ENCODE results near the gene TRMT13. TPM values are rescaled to one million over a fixed set of nuclear protein-coding genes. Genes with fewer than 3 reads are reported as not detected.

The TRMT13 gene
- total and polyA plus RNA-seq, 9 of the 15 experiments (the other 6 are each of a cell fraction or from before 2014, with no cell fraction given), result 18.7 to 33.0 (median 28.9) TPM

DNA sequence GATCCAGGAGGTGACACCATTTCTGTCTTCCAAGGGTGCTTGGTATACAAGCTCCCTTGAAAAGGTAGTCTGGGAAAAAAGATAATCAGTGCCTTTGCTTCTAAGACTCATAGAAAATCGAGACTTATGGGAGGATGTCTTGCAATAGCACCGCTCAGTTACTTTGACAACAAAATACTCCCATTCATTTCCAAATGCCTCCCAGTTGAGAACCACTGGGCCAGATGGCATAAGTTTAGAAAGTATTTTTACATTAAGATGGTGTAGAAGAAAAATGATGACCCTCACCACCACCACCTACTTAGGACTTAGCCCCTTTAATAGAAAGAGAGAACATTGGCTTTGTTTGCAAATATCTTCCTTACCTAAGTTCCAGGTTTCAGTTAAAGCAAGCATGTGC is 4.6 kb downstream of the TRMT13 start:
- intact Hi-C loops (cut with micrococcal nuclease), result loop anchor here (10.0 kb wide), 2 partner anchors 317 to 757 kb away; partner anchors contain the start of genes EXTL2 and SLC30A7
- Histone ChIP-seq H3K27ac (ENCODE audit: extremely low read depth, low read depth, low read length) (no peak overlapping the region), H3K4me1 (replicated peaks in 1 of 2; ENCODE audit: control insufficient read depth in 2 of 2, insufficient read depth in 2 of 2, low read length in 2 of 2) (peaks cover 0 to 9% of the 10 kb centered on the region in 2 experiments; a peak in 2 of 5 replicates), H2AFZ (ENCODE audit: low read depth, low read length) (no peak overlapping the region), H3K9me3 (replicated peaks; ENCODE audit: control insufficient read depth, insufficient read depth, low read depth, low read length) (no peaks in the 10 kb centered on the region), H3K4me2 (ENCODE audit: insufficient read depth, low read length) (no peak overlapping the region), H3K27me3 (ENCODE audit: control insufficient read depth in 2 of 2, insufficient read depth in 2 of 2, low read length in 2 of 2) (no peaks in the 10 kb centered on the region), H3K4me3 (no peak overlapping the region), H3K36me3 (ENCODE audit: control insufficient read depth, insufficient read depth, low read length) (peaks cover 78% of the 10 kb centered on the region), H3K9ac (ENCODE audit: insufficient read depth in 1 of 2, low read depth in 2 of 2, low read length in 2 of 2) (no peak overlapping the region), H3K79me2 (ENCODE audit: control insufficient read depth, insufficient read depth, low read length) (peaks cover 32% of the 10 kb centered on the region), H4K20me1 (replicated peaks; ENCODE audit: control insufficient read depth, insufficient read depth, low read length) (no peaks in the 10 kb centered on the region), H3K9me1 (ENCODE audit: control insufficient read depth, insufficient read depth, low read length) (peaks cover 3% of the 10 kb centered on the region)
- POLR2A ChIA-PET, result no interaction called here
- CTCF ChIA-PET (ENCODE audit: low intra/inter-chr PET ratio), result no interaction called here
- ATAC-seq (no peak), DNase-seq (ENCODE audit: extremely low read depth in 1 of 4, low spot score in 3 of 4) (no peak), FAIRE-seq (no peak)
- no TSS peak for BruUV-seq (replicated peaks)
- 94% methylated on average over 2 of the region's 2 CpGs for WGBS (ENCODE audit: insufficient coverage, low coverage, missing lambda C conversion rate)
- TF ChIP-seq, protein P1, sequence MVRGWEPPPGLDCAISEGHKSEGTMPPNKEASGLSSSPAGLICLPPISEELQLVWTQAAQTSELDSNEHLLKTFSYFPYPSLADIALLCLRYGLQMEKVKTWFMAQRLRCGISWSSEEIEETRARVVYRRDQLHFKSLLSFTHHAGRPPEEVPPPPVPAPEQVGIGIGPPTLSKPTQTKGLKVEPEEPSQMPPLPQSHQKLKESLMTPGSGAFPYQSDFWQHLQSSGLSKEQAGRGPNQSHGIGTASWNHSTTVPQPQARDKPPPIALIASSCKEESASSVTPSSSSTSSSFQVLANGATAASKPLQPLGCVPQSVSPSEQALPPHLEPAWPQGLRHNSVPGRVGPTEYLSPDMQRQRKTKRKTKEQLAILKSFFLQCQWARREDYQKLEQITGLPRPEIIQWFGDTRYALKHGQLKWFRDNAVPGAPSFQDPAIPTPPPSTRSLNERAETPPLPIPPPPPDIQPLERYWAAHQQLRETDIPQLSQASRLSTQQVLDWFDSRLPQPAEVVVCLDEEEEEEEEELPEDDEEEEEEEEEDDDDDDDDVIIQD (CRISPR knock-in tag; IDR thresholded peaks at IDR 0.05), result no peak
- TF ChIP-seq TAF15 (IDR thresholded peaks at IDR 0.05; ENCODE audit: low read depth, low read length) (no peak), KAT7 (CRISPR knock-in tag; IDR thresholded peaks at IDR 0.05; ENCODE audit: borderline replicate concordance) (no peak), CAMTA2 (CRISPR knock-in tag; conservative IDR thresholded peaks at IDR 0.05) (no peak), GMEB1 (CRISPR knock-in tag; IDR thresholded peaks at IDR 0.05) (no peak), SMC3 (conservative IDR thresholded peaks at IDR 0.05; ENCODE audit: insufficient read depth, low read depth, low read length) (no peak)
- in situ Hi-C loops (cut with MboI), result no loop called here

Data from K562 (cell line).